A549 (cell line): ENCODE results near the gene KANK2. TPM values are rescaled to one million over a fixed set of nuclear protein-coding genes. Genes with fewer than 3 reads are reported as not detected.
"Not testable (repeated sequence)": the region's sequence is repeated elsewhere in the genome, so short reads cannot be mapped to it uniquely, and the experiment has no call there.

Experiments used
- ATAC-seq, 2 experiments: fragments of 200-7000 bp in 1 of 2; fragments of >200 bp in 1 of 2; cut with Nextera tagmentation in 1 of 2; cut with Tn5 transposase in 1 of 2; 3 replicates each; pipeline versions ENCODE4 v1.8.0 to v1.9.1; 2018 to 2020; ENCODE audit warnings: mild to moderate bottlenecking in 1 of 2, moderate library complexity in 1 of 2
- CTCF ChIA-PET: fragments of 300-600 bp; sonication (Branson Sonifier 250); formaldehyde crosslinking; extraction: SDS; loops from one replicate; lab custom pipeline; 2021; ENCODE audit warnings: antibody characterized with exemption, inconsistent platforms; lab: Yijun Ruan, JAX
- POLR2A ChIA-PET: fragments of 350-600 bp; formaldehyde crosslinking; extraction: SDS; loops from one replicate; lab custom pipeline; 2021; ENCODE audit warnings: antibody characterized with exemption, inconsistent platforms; lab: Yijun Ruan, JAX
- DNase-seq, 2 experiments: peaks; one replicate each; pipeline versions ENCODE4 v3.0.0 to v3.0.0-alpha.2; 2011 to 2016; ENCODE audit warnings: low read depth in 1 of 2, low spot score in 1 of 2
- FAIRE-seq: peaks from 2 replicates; lab custom pipeline; 2011; peaks lifted over from hg19 to GRCh38; lab: Jason Lieb, UNC
- H3K27ac ChIP-seq, 2 experiments: fragments of >200 bp; sonication (Bioruptor Twin); formaldehyde crosslinking; 3 replicates each; pipeline ENCODE4 v1.5.1; 2016 to 2017
- H3K4me1 ChIP-seq: fragments of >200 bp; sonication (Bioruptor Twin); formaldehyde crosslinking; 3 replicates; pipeline ENCODE4 v1.6.1; 2016
- H3K4me2 ChIP-seq: fragments of >200 bp; sonication (Bioruptor Twin); formaldehyde crosslinking; 3 replicates; pipeline ENCODE4 v1.6.1; 2016
- H3K4me3 ChIP-seq: fragments of >200 bp; sonication (Bioruptor Twin); formaldehyde crosslinking; 3 replicates; pipeline ENCODE4 v1.5.1; 2016
- H3K9me3 ChIP-seq: fragments of >200 bp; sonication (Bioruptor Twin); formaldehyde crosslinking; 3 replicates; pipeline ENCODE4 v1.6.1; 2016
- BHLHE40 ChIP-seq: IDR thresholded peaks from 2 replicates; pipeline ENCODE4 v1.6.1; 2012; ENCODE audit warnings: low read depth, low read length, inconsistent platforms
- CBX2 ChIP-seq: fragments of 200-600 bp; sonication (generic); IDR thresholded peaks from 2 replicates; pipeline ENCODE4 v1.6.1; 2016; ENCODE audit warnings: low read depth, mild to moderate bottlenecking, borderline replicate concordance
- CBX8 ChIP-seq: fragments of 200-600 bp; sonication (generic); IDR thresholded peaks from 2 replicates; pipeline ENCODE4 v1.6.1; 2016
- CEBPB ChIP-seq, 2 experiments: fragments of >200 bp in 1 of 2; sonication (Bioruptor Twin) in 1 of 2; formaldehyde crosslinking in 1 of 2; IDR thresholded peaks; 2 replicates each; pipeline ENCODE4 v1.6.1; 2012 to 2016
- CHD2 ChIP-seq: fragments of 150-350 bp; IDR thresholded peaks from 2 replicates; pipeline ENCODE4 v1.6.1; 2014; ENCODE audit warnings: low read length; ENCODE audit not compliant: partially characterized antibody
- EHF ChIP-seq: fragments of 250-450 bp; sonication (Bioruptor Pico); IDR thresholded peaks from 2 replicates; pipeline ENCODE4 v1.5.0; 2020; ENCODE audit warnings: mild to moderate bottlenecking
- EP300 ChIP-seq, 2 experiments: fragments of >200 bp; sonication (Bioruptor Twin); formaldehyde crosslinking; IDR thresholded peaks; 2 replicates in 1 of 2; 3 replicates in 1 of 2; pipeline ENCODE4 v1.6.1; 2016 to 2017
- HEYL ChIP-seq: fragments of 250-450 bp; sonication (Bioruptor Pico); IDR thresholded peaks from 2 replicates; pipeline ENCODE4 v1.8.0; 2021; ENCODE audit warnings: mild to moderate bottlenecking, moderate library complexity
- HOXB13 ChIP-seq: fragments of 250-450 bp; sonication (Bioruptor Pico); IDR thresholded peaks from 2 replicates; pipeline ENCODE4 v1.5.0; 2020; ENCODE audit warnings: low read depth, mild to moderate bottlenecking, moderate library complexity
- HOXB5 ChIP-seq: fragments of 250-450 bp; sonication (Bioruptor Pico); IDR thresholded peaks from 2 replicates; pipeline ENCODE4 v1.5.0; 2020; ENCODE audit warnings: mild to moderate bottlenecking, moderate library complexity
- JUNB ChIP-seq: fragments of >200 bp; sonication (Bioruptor Twin); formaldehyde crosslinking; IDR thresholded peaks from 2 replicates; pipeline ENCODE4 v1.6.1; 2016
- MAX ChIP-seq: IDR thresholded peaks from 2 replicates; pipeline ENCODE4 v1.6.1; 2012
- NFE2L2 ChIP-seq: fragments of 150-350 bp; conservative IDR thresholded peaks from 2 replicates; pipeline ENCODE4 v1.6.1; 2014; ENCODE audit warnings: low read length
- PHF8 ChIP-seq: fragments of 200-600 bp; sonication (generic); IDR thresholded peaks from 2 replicates; pipeline ENCODE4 v1.6.1; 2016; ENCODE audit warnings: low read depth, mild to moderate bottlenecking, antibody characterized with exemption, moderate library complexity, borderline replicate concordance
- POLR2AphosphoS2 ChIP-seq: conservative IDR thresholded peaks from 2 replicates; pipeline ENCODE4 v1.6.1; 2012; ENCODE audit warnings: low read length, improper control_type of control experiment, inconsistent platforms
- RARB ChIP-seq: fragments of 250-450 bp; sonication (Bioruptor Pico); IDR thresholded peaks from 2 replicates; pipeline ENCODE4 v1.8.0; 2021; ENCODE audit warnings: mild to moderate bottlenecking, moderate library complexity
- REST ChIP-seq: fragments of 200-600 bp; sonication (generic); IDR thresholded peaks from 2 replicates; pipeline ENCODE4 v1.6.1; 2016; ENCODE audit warnings: antibody characterized with exemption, mild to moderate bottlenecking, moderate library complexity
- RFX5 ChIP-seq: fragments of 450-650 bp; IDR thresholded peaks from 2 replicates; pipeline ENCODE4 v1.7.1; 2014; ENCODE audit warnings: antibody characterized with exemption, mild to moderate bottlenecking, moderate library complexity
- TP53 ChIP-seq: fragments of 250-450 bp; sonication (Bioruptor Pico); IDR thresholded peaks from 2 replicates; pipeline ENCODE4 v1.5.0; 2021; ENCODE audit warnings: mild to moderate bottlenecking, moderate library complexity
- USF2 ChIP-seq: fragments of 450-650 bp; IDR thresholded peaks from 2 replicates; pipeline ENCODE4 v1.6.1; 2014; ENCODE audit warnings: antibody characterized with exemption
- ZFP36 ChIP-seq: fragments of 450-650 bp; IDR thresholded peaks from 2 replicates; pipeline ENCODE4 v1.6.1; 2014; ENCODE audit warnings: borderline replicate concordance; ENCODE audit not compliant: partially characterized antibody
- ZSCAN20 ChIP-seq: fragments of 250-450 bp; sonication (Bioruptor Pico); IDR thresholded peaks from 2 replicates; pipeline ENCODE4 v1.8.0; 2022; ENCODE audit warnings: mild to moderate bottlenecking, moderate library complexity
- WGBS: methylation state at CpG from one replicate; pipeline ENCODE4 v1.1.6; 2017; ENCODE audit errors: missing lambda C conversion rate; 5-methylcytosine and 5-hydroxymethylcytosine counted together
- polyA plus RNA-seq, 4 experiments: library from polyadenylated mRNA; depleted of rRNA in 3 of 4; stranded (reverse); fragments of >200 nt; fragmentation: RNase III in 1 of 4; extraction: RNeasy Plus Mini Kit Qiagen cat#74134 plus additional on column Dnase treatment in 1 of 4; gene quantifications; 2 replicates in 3 of 4; 3 replicates in 1 of 4; pipeline ENCODE4 v1.2.3, GENCODE V29; 2011 to 2017

KANK2 gene
- polyA plus RNA-seq, 2 of the 4 experiments (the other 2 are of a cell fraction): 20.5 to 68.0 TPM

- no peak overlapping the region for H3K4me2 ChIP-seq
- no peak overlapping the region for H3K27ac ChIP-seq
- POLR2A ChIA-PET: no interaction called here
- peaks cover 10% of the 10 kb centered on the region; the same call in 2 of the 3 replicates for H3K4me1 ChIP-seq
- CTCF ChIA-PET: interaction anchor here (1.2 to 1.4 kb wide), 2 partner anchors 27 to 38 kb away, joined by 3 to 7 read pairs; no protein-coding TSS in a partner anchor
- 94% methylated on average over 17 of the region's 17 CpGs for WGBS
- no peak overlapping the region for H3K4me3 ChIP-seq
- ATAC-seq (no peak), DNase-seq (no peak), FAIRE-seq (no peak)
- H3K9me3 ChIP-seq: 0 out of 3 replicates have a peak, but pooled peaks cover 2% of the 10 kb centered on the region
- no peak for TF ChIP-seq EHF (CRISPR knock-in tag)
- TF ChIP-seq HEYL (CRISPR knock-in tag): no peak
- no peak for TF ChIP-seq BHLHE40
- no peak for TF ChIP-seq USF2
- no peak for TF ChIP-seq EP300 (IDR thresholded peaks at IDR 0.05)
- no peak for TF ChIP-seq ZFP36
- no peak for TF ChIP-seq CBX2
- no peak for TF ChIP-seq ZSCAN20 (CRISPR knock-in tag)
- no peak for TF ChIP-seq HOXB13
Observed at GRCh38 chr19:11164879-11165406, 32.4 kb downstream of the KANK2 start.

- DNase-seq: no peak
- WGBS: 83% methylated on average over 11 of the region's 11 CpGs
- 0 out of 3 replicates have a peak, but pooled peaks cover 2% of the 10 kb centered on the region for H3K9me3 ChIP-seq
- ATAC-seq: no peak
- FAIRE-seq: no peak
- no peak for TF ChIP-seq EP300 (IDR thresholded peaks at IDR 0.05)
- H3K27ac ChIP-seq: no peak overlapping the region
- ChIA-PET CTCF (interaction anchor here (0.7 to 1.2 kb wide), 2 partner anchors 26 to 184 kb away, joined by 3 to 7 read pairs; no protein-coding TSS in a partner anchor), POLR2A (interaction anchor here (0.6 kb wide), 1 partner anchor 210 kb away, joined by 3 read pairs; the partner anchor contains the start of gene SWSAP1)
- no peak overlapping the region for H3K4me3 ChIP-seq
- peaks cover 10% of the 10 kb centered on the region; the same call in 2 of the 3 replicates for H3K4me1 ChIP-seq
- no peak overlapping the region for H3K4me2 ChIP-seq
Observed at GRCh38 chr19:11164296-11164695, 33.0 kb downstream of the KANK2 start.

- ATAC-seq, H3K9me3 ChIP-seq, H3K4me2 ChIP-seq, H3K4me3 ChIP-seq, POLR2A ChIA-PET, H3K4me1 ChIP-seq, DNase-seq, FAIRE-seq, H3K27ac ChIP-seq, CTCF ChIA-PET: not testable (repeated sequence)
- WGBS: 89% methylated on average over 2 of the region's 2 CpGs
Observed at GRCh38 chr19:11160440-11160768, 36.9 kb downstream of the KANK2 start.

GRCh38 chr19:11159598-11160439 lies 37.5 kb downstream of the KANK2 start:
- TF ChIP-seq REST: no peak
- TF ChIP-seq RARB (CRISPR knock-in tag): no peak
- TF ChIP-seq RFX5: no peak
- TF ChIP-seq CBX2: no peak
- no peak for TF ChIP-seq CHD2
- no peak for TF ChIP-seq CBX8
- no peak for TF ChIP-seq PHF8
- no peak for TF ChIP-seq MAX
- no peak for TF ChIP-seq TP53 (CRISPR knock-in tag)
- no peak for TF ChIP-seq CEBPB (IDR thresholded peaks at IDR 0.05)
- no peak for TF ChIP-seq POLR2AphosphoS2
- no peak for TF ChIP-seq HOXB5
- TF ChIP-seq NFE2L2: no peak
- TF ChIP-seq JUNB: no peak
- TF ChIP-seq, all 56 proteins: peak for 0
- ChIA-PET CTCF (no interaction called here), POLR2A (interaction anchor here (0.6 kb wide), 1 partner anchor 18 kb away, joined by 3 read pairs; no protein-coding TSS in a partner anchor)
- Histone ChIP-seq H3K4me2 (no peak overlapping the region), H3K27ac (no peak overlapping the region), H3K4me1 (no peaks in the 10 kb centered on the region; the same call in 2 of the 3 replicates), H3K9me3 (0 out of 3 replicates have a peak, but pooled peaks cover 2% of the 10 kb centered on the region), H3K4me3 (no peak overlapping the region)
- no peak for ATAC-seq
- 65% methylated on average over 16 of the region's 16 CpGs for WGBS
- no peak for FAIRE-seq
- DNase-seq: no peak
